ENCODE data around the gene NPIPB8.
"Not testable (repeated sequence)": the region's sequence is repeated elsewhere in the genome, so short reads cannot be mapped to it uniquely, and the experiment has no call there.

- TF ChIP-seq POLR2A, POLR2AphosphoS5, TAF1, SPI1 (IDR thresholded peaks at IDR 0.05; ENCODE audit: low read depth, low read length): not testable (repeated sequence)
Measured at GRCh38 chr16:28595451-28595850, 42.4 kb upstream of the NPIPB8 start.
